Mammary epithelial cell (primary cell): ENCODE measurements around the gene ADCY9.

ENCODE experiments used
- EZH2 ChIP-seq: IDR thresholded peaks from 2 replicates; pipeline ENCODE4 v1.6.1; 2012; ENCODE audit warnings: low read length, inconsistent platforms, borderline replicate concordance
- TF ChIP-seq, protein P1 (sequence below), 2 donors: IDR thresholded peaks in 1 of 2; conservative IDR thresholded peaks in 1 of 2; 2 replicates each; pipeline ENCODE4 v1.5.1; 2011 to 2012; ENCODE audit warnings: inconsistent platforms in 2 of 2, low read length in 2 of 2, mild to moderate bottlenecking in 2 of 2, control low read depth in 1 of 2, low read depth in 1 of 2; ENCODE audit not compliant: insufficient read depth in 1 of 2; ENCODE audit errors: extremely low read depth in 1 of 2

GRCh38 chr16:4021916-4022315, 94.3 kb downstream of the ADCY9 start:
- no peak for TF ChIP-seq EZH2
- TF ChIP-seq, protein P1, sequence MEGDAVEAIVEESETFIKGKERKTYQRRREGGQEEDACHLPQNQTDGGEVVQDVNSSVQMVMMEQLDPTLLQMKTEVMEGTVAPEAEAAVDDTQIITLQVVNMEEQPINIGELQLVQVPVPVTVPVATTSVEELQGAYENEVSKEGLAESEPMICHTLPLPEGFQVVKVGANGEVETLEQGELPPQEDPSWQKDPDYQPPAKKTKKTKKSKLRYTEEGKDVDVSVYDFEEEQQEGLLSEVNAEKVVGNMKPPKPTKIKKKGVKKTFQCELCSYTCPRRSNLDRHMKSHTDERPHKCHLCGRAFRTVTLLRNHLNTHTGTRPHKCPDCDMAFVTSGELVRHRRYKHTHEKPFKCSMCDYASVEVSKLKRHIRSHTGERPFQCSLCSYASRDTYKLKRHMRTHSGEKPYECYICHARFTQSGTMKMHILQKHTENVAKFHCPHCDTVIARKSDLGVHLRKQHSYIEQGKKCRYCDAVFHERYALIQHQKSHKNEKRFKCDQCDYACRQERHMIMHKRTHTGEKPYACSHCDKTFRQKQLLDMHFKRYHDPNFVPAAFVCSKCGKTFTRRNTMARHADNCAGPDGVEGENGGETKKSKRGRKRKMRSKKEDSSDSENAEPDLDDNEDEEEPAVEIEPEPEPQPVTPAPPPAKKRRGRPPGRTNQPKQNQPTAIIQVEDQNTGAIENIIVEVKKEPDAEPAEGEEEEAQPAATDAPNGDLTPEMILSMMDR (conservative IDR thresholded peaks at IDR 0.05 in 1 of 2, IDR thresholded peaks at IDR 0.05 in 1 of 2; ENCODE audit: extremely low read depth in 1 of 2, insufficient read depth in 1 of 2, low read depth in 1 of 2, low read length in 2 of 2): no peak
